SK-N-SH treated with all-trans-retinoic acid at 6 μM for 48 hours (cell line): ENCODE measurements around the gene GUCD1.

Experiments used
- CSDC2 ChIP-seq: fragments of 250-450 bp; sonication (Bioruptor Pico); IDR thresholded peaks from 2 replicates; pipeline ENCODE4 v1.5.0; 2020; ENCODE audit warnings: mild to moderate bottlenecking, moderate library complexity
- RARB ChIP-seq: fragments of 250-450 bp; sonication (Bioruptor Pico); IDR thresholded peaks from 2 replicates; pipeline ENCODE4 v1.8.0; 2021; ENCODE audit warnings: mild to moderate bottlenecking, moderate library complexity
- ZC3H10 ChIP-seq: fragments of 250-450 bp; sonication (Bioruptor Pico); IDR thresholded peaks from 2 replicates; pipeline ENCODE4 v1.5.1; 2021; ENCODE audit warnings: mild to moderate bottlenecking, moderate library complexity
- ZNF565 ChIP-seq: fragments of 450-650 bp; formaldehyde crosslinking; conservative IDR thresholded peaks from 2 replicates; pipeline ENCODE4 v1.5.0; 2020; ENCODE audit warnings: low read depth, mild to moderate bottlenecking, moderate library complexity
- ZNF70 ChIP-seq: fragments of 450-650 bp; formaldehyde crosslinking; IDR thresholded peaks from 2 replicates; pipeline ENCODE4 v1.5.0; 2020; ENCODE audit warnings: mild to moderate bottlenecking, moderate library complexity

DNA sequence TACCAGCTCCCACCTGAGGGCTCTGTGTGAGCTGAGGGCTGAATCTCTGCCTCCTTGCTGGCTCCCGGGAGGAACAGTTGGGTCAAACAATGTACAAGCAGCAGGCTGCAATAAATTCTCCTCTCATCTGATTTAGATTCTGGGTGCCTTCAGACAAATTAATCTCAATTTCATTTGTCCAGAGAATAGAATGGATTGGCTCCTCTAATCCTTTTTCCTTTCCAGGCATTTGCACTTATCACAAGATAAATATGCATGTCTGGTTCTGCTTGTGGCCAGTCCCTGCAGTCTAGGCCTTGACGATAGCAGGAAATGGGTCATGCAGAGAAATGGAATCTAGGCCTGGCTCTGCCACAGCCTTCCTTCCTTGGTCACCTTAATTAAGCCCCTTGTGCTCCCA, 31.1 kb downstream of the GUCD1 start:
- TF ChIP-seq CSDC2 (CRISPR knock-in tag) (no peak), ZC3H10 (CRISPR knock-in tag) (no peak), ZNF565 (CRISPR knock-in tag) (0 out of 2 replicates have a peak, but pooled peaks have one; percentile 48), RARB (CRISPR knock-in tag) (no peak), ZNF70 (peak; percentile 51; the same call in 1 of the 2 replicates)
